Activated naive CD4-positive, alpha-beta T cell treated with anti-CD3 and anti-CD28 coated beads, Interleukin-2, amount 50 U/mL, for 24 hours (primary cell): Measurements from ENCODE around the gene PEA15.
A peak's percentile ranks its signal among the peaks of the same experiment; 100 is the strongest.

Experiments
- H3K27ac Mint-ChIP-seq: one replicate; pipeline ENCODE4 v1.8.0; 2021; ENCODE audit warnings: mild to moderate bottlenecking, mixed read lengths
- H3K27me3 Mint-ChIP-seq: one replicate; pipeline ENCODE4 v1.8.0; 2021; ENCODE audit warnings: mixed read lengths
- H3K36me3 Mint-ChIP-seq: one replicate; pipeline ENCODE4 v1.8.0; 2021; ENCODE audit warnings: mixed read lengths
- H3K4me1 Mint-ChIP-seq: one replicate; pipeline ENCODE4 v1.8.0; 2021; ENCODE audit warnings: mixed read lengths
- H3K4me3 Mint-ChIP-seq: one replicate; pipeline ENCODE4 v1.8.0; 2021; ENCODE audit warnings: mild to moderate bottlenecking, mixed read lengths
- H3K9me3 Mint-ChIP-seq: one replicate; pipeline ENCODE4 v1.8.0; 2021; ENCODE audit warnings: mixed read lengths

The PEA15 gene

GRCh38 chr1:160237558-160237957 is 32.4 kb downstream of the PEA15 start:
- H3K4me3 Mint-ChIP-seq, result no peak overlapping the region
- no peak overlapping the region for H3K27ac Mint-ChIP-seq
- no peaks in the 10 kb centered on the region for H3K9me3 Mint-ChIP-seq
- H3K36me3 Mint-ChIP-seq, result peaks cover 15% of the 10 kb centered on the region
- H3K27me3 Mint-ChIP-seq, result no peaks in the 10 kb centered on the region
- H3K4me1 Mint-ChIP-seq, result peaks cover 21% of the 10 kb centered on the region

GRCh38 chr1:160238408-160238807 is 33.2 kb downstream of the PEA15 start:
- H3K4me1 Mint-ChIP-seq, result peaks cover 23% of the 10 kb centered on the region
- H3K27me3 Mint-ChIP-seq, result no peaks in the 10 kb centered on the region
- H3K9me3 Mint-ChIP-seq, result no peaks in the 10 kb centered on the region
- peaks cover 15% of the 10 kb centered on the region for H3K36me3 Mint-ChIP-seq
- no peak overlapping the region for H3K27ac Mint-ChIP-seq
- no peak overlapping the region for H3K4me3 Mint-ChIP-seq

GRCh38 chr1:160239582-160240299 is 34.6 kb downstream of the PEA15 start:
- Mint-ChIP-seq H3K4me1 (peaks cover 20% of the 10 kb centered on the region), H3K36me3 (peaks cover 9% of the 10 kb centered on the region), H3K9me3 (no peaks in the 10 kb centered on the region), H3K27me3 (no peaks in the 10 kb centered on the region), H3K27ac (no peak overlapping the region), H3K4me3 (no peak overlapping the region)

- peaks cover 4% of the 10 kb centered on the region for H3K36me3 Mint-ChIP-seq
These were observed 38.6 kb downstream of the PEA15 start for GRCh38 chr1:160243767-160244166.

GRCh38 chr1:160244209-160244608 is 39.0 kb downstream of the PEA15 start:
- H3K27me3 Mint-ChIP-seq, result no peaks in the 10 kb centered on the region
- peaks cover 4% of the 10 kb centered on the region for H3K36me3 Mint-ChIP-seq
- H3K27ac Mint-ChIP-seq, result no peak overlapping the region
- peaks cover 39% of the 10 kb centered on the region for H3K4me1 Mint-ChIP-seq
- no peaks in the 10 kb centered on the region for H3K9me3 Mint-ChIP-seq
- no peak overlapping the region for H3K4me3 Mint-ChIP-seq

More at GRCh38 chr1:160243767-160244166, 38.6 kb downstream of the PEA15 start:
- Mint-ChIP-seq H3K27ac (no peak overlapping the region), H3K9me3 (no peaks in the 10 kb centered on the region), H3K27me3 (no peaks in the 10 kb centered on the region), H3K4me1 (peaks cover 39% of the 10 kb centered on the region), H3K4me3 (no peak overlapping the region)

GRCh38 chr1:160245434-160245833 is 40.2 kb downstream of the PEA15 start:
- H3K27me3 Mint-ChIP-seq, result no peaks in the 10 kb centered on the region
- H3K27ac Mint-ChIP-seq, result no peak overlapping the region
- no peaks in the 10 kb centered on the region for H3K9me3 Mint-ChIP-seq
- peaks cover 39% of the 10 kb centered on the region for H3K4me1 Mint-ChIP-seq
- H3K4me3 Mint-ChIP-seq, result no peak overlapping the region
- peaks cover 4% of the 10 kb centered on the region for H3K36me3 Mint-ChIP-seq

- Mint-ChIP-seq H3K36me3 (no peaks in the 10 kb centered on the region), H3K27me3 (no peaks in the 10 kb centered on the region), H3K27ac (no peak overlapping the region), H3K9me3 (no peaks in the 10 kb centered on the region), H3K4me3 (no peak overlapping the region), H3K4me1 (peaks cover 40% of the 10 kb centered on the region)
These were observed 41.9 kb downstream of the PEA15 start for GRCh38 chr1:160247053-160247452.

- Mint-ChIP-seq H3K4me1 (peaks cover 26% of the 10 kb centered on the region), H3K27ac (no peak overlapping the region), H3K4me3 (no peak overlapping the region), H3K27me3 (no peaks in the 10 kb centered on the region), H3K9me3 (no peaks in the 10 kb centered on the region), H3K36me3 (no peaks in the 10 kb centered on the region)
These were observed 45.8 kb downstream of the PEA15 start for GRCh38 chr1:160251011-160251410.

- Mint-ChIP-seq H3K36me3 (no peaks in the 10 kb centered on the region), H3K4me3 (no peak overlapping the region), H3K27ac (peak overlapping the region; percentile 85), H3K4me1 (peaks cover 26% of the 10 kb centered on the region), H3K9me3 (no peaks in the 10 kb centered on the region), H3K27me3 (no peaks in the 10 kb centered on the region)
These were observed 46.7 kb downstream of the PEA15 start for GRCh38 chr1:160251687-160252526.

GRCh38 chr1:160255781-160256300 is 50.7 kb downstream of the PEA15 start:
- H3K9me3 Mint-ChIP-seq, result no peaks in the 10 kb centered on the region
- no peaks in the 10 kb centered on the region for H3K27me3 Mint-ChIP-seq
- H3K4me3 Mint-ChIP-seq, result no peak overlapping the region
- H3K36me3 Mint-ChIP-seq, result peaks cover 8% of the 10 kb centered on the region
- peaks cover 56% of the 10 kb centered on the region for H3K4me1 Mint-ChIP-seq
- peak overlapping the region; percentile 41 for H3K27ac Mint-ChIP-seq

- Mint-ChIP-seq H3K27ac (peak overlapping the region; percentile 57), H3K4me1 (peaks cover 63% of the 10 kb centered on the region), H3K4me3 (no peak overlapping the region), H3K9me3 (no peaks in the 10 kb centered on the region), H3K36me3 (peaks cover 8% of the 10 kb centered on the region), H3K27me3 (no peaks in the 10 kb centered on the region)
These were observed 51.3 kb downstream of the PEA15 start for GRCh38 chr1:160256396-160257046.

- Mint-ChIP-seq H3K4me1 (peaks cover 54% of the 10 kb centered on the region), H3K9me3 (no peaks in the 10 kb centered on the region), H3K27me3 (no peaks in the 10 kb centered on the region), H3K36me3 (peaks cover 8% of the 10 kb centered on the region), H3K27ac (peak overlapping the region; percentile 79), H3K4me3 (no peak overlapping the region)
These were observed 52.3 kb downstream of the PEA15 start for GRCh38 chr1:160257411-160258015.

GRCh38 chr1:160258177-160258798 is 53.1 kb downstream of the PEA15 start:
- peak overlapping the region; percentile 70 for H3K27ac Mint-ChIP-seq
- no peaks in the 10 kb centered on the region for H3K9me3 Mint-ChIP-seq
- no peaks in the 10 kb centered on the region for H3K27me3 Mint-ChIP-seq

GRCh38 chr1:160260406-160261382 is 55.5 kb downstream of the PEA15 start:
- peak overlapping the region; percentile 98 for H3K27ac Mint-ChIP-seq
- H3K9me3 Mint-ChIP-seq, result no peaks in the 10 kb centered on the region
- H3K36me3 Mint-ChIP-seq, result peaks cover 8% of the 10 kb centered on the region
- peaks cover 61% of the 10 kb centered on the region for H3K4me1 Mint-ChIP-seq
- peak overlapping the region; percentile 98 for H3K4me3 Mint-ChIP-seq
- no peaks in the 10 kb centered on the region for H3K27me3 Mint-ChIP-seq

More at GRCh38 chr1:160258177-160258798, 53.1 kb downstream of the PEA15 start:
- no peak overlapping the region for H3K4me3 Mint-ChIP-seq
- peaks cover 54% of the 10 kb centered on the region for H3K4me1 Mint-ChIP-seq
- peaks cover 8% of the 10 kb centered on the region for H3K36me3 Mint-ChIP-seq
